ENCODE results near the gene SLC27A2.

SLC27A2 gene

DNA sequence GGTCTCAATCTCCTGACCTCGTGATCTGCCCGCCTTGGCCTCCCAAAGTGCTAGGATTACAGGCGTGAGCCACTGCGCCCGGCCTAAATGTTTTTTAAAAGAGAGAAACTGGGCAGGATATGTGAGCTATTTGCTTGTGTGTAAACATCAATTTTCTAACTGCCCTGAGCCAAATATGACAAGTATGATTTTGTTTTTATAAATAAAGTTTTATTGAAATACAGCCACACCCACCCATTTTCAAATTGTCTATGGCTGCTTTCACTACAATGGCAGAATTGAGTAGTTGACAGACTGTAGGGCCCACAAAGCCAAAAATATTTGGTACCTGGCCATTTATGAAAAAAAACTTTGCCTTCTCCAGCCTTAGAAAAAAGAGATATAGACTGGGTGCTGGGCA is 99.4 kb downstream of the SLC27A2 start:
- no peak for DNase-seq
